Tongue (tissue), 2 donors: ENCODE data around the gene ARRDC2. TPM values are rescaled to one million over a fixed set of nuclear protein-coding genes. Genes with fewer than 3 reads are reported as not detected.
"Not testable (repeated sequence)": the region's sequence is repeated elsewhere in the genome, so short reads cannot be mapped to it uniquely, and the experiment has no call there.

ENCODE experiments used
- DNase-seq: peaks from one replicate; pipeline ENCODE4 v3.0.0-alpha.2; 2015
- total RNA-seq: library from RNA; depleted of rRNA; stranded (reverse); fragments of >200 nt; gene quantifications from one replicate; pipeline ENCODE4 v1.2.3, GENCODE V29; 2014

The ARRDC2 gene
- total RNA-seq, 1 donor from 2014 or later: 30.1 TPM

- no peak for DNase-seq
Measured at GRCh38 chr19:17989425-17990094, 18.4 kb upstream of the ARRDC2 start.

DNA sequence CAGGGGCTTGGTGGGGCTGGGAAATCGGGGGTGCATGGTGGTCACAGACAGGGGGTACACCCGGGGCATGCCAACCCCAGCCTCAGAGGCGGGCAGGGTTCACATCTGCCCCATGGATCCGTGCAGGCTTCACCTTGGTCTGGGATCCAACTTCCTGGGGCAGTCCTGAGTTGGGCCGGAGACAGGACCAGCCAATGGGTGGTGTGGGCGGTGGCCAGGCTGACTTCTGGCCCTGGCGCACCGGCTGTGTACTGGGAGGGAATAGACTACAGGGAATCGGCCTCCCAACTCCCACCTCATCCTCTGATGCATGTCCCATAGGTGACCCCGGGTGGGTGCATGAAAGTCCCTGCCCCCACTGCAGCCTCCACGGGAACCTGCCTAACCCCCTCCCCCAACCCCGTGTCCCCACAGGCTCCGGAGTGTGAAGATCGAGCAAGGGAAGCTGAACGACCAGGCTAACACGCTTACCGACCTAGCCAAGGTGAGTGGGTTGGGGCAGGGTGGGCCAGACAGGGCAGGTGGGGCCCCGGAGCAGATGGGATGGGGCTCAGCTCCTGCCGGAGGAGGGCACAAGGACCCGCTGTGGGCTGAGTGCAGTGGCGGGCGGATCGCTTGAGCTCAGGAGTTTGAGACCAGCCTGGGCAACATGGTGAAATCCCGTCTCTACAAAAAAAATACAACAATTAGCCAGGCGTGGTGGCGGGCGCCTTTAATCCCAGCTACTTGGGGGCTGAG, 14.7 kb upstream of the ARRDC2 start:
- no peak for DNase-seq

DNA sequence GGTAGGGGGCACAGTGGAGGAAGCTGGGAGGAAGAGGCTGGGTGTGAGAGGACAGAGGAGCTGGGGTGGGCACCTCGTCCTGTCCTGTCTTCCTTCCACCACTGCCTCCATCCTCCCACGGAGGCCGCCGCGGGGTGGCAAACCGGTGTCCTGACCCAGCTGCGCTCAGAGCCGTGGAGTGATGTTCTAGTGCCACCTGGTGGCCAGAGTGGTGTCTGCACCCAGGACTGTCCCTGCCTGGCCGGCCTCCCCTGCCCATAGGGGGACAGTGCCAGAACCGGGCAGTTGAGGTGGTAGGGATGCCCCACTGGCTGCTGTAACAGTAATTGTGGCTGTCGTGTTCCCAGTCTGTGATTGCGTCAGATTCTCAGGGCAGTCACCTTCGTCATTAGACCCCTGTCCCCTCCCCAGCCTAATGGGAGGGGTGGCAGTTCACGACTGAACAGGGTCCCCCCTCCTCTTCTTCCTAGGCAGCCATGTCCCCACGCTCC, 11.1 kb upstream of the ARRDC2 start:
- DNase-seq: peak; percentile 91

GRCh38 chr19:17997969-17998826, 9.8 kb upstream of the ARRDC2 start:
- DNase-seq: no peak

- no peak for DNase-seq
Measured at GRCh38 chr19:17998827-17999150, 9.2 kb upstream of the ARRDC2 start.

DNA sequence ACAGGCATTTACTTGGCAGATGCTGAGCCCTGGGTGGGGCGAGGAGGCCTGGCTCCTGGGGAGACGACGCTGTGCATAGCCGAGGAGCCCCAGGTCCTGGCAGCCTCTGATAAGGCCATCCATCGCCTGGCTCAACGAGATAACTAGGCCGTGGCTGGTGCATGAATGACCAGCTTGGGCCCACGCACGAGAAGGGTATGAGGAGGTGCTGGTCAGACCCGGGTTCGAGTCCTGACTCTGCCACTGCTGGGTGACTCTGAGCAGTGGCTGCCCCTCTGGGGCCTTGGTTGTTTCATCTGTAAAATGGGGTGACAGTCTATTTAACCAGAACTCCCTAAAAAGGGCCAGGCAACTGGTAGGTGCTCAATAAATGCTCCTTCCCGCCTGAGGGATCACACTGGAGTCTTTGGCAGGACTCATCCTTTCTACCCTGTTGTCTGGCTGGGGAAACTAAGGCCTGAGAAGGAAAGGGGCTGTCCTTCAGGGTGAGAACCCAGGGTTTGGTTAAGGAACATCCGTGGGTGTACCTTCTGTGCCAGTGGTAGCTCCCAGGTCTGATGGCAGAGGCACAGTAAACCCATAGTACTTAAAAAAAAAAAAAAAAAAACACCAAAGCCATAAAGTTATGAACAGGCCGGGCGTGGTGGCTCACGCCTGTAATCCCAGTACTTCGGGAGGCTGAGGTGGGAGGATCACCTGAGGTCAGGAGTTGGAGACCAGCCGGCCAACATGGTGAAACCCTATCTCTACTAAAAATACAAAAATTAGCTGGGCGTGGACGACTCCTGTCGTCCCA, 8.1 kb upstream of the ARRDC2 start:
- DNase-seq: no peak

GRCh38 chr19:18000480-18000914, 7.5 kb upstream of the ARRDC2 start:
- peak; percentile 19 for DNase-seq

DNA sequence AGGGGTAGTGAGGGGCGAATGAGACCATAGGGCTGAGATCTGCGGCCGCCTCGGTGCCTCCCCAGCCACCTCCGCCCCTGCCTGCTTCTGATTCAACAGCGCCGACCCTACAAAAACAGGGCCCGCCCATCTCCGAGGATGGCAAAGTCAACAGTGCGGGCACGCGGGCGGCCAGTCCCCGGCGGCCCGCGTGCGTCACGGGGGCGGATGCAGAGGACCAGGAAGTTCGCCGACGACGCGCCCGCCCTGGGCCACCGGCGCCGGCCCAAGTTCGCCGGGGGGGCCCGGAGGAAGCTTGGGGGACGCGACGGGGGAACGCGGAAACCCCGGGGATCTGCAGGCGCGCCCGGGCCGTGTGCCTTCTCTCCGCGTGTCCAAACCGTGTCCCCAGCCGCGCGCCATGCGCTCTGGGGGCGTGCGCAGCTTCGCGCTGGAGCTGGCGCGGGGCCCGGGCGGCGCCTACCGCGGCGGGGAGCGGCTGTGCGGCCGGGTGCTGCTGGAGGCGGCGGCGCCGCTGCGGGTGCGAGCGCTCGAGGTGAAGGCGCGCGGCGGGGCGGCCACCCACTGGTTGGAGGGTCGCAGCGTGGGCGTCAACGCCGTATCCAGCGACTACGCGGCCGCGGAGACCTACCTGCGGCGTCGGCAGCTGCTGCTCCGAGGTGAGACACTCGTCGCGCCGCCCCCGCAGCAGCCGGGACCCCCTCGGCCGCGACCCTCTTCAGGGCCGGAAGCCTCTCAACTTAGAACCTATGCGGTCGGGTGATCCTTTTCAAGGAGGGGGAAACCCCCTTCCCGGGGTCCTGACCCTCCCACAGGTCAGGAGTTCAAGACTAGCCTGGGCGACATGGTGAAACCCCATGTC, 6.8 kb upstream of the ARRDC2 start:
- DNase-seq: peak; percentile 74

DNA sequence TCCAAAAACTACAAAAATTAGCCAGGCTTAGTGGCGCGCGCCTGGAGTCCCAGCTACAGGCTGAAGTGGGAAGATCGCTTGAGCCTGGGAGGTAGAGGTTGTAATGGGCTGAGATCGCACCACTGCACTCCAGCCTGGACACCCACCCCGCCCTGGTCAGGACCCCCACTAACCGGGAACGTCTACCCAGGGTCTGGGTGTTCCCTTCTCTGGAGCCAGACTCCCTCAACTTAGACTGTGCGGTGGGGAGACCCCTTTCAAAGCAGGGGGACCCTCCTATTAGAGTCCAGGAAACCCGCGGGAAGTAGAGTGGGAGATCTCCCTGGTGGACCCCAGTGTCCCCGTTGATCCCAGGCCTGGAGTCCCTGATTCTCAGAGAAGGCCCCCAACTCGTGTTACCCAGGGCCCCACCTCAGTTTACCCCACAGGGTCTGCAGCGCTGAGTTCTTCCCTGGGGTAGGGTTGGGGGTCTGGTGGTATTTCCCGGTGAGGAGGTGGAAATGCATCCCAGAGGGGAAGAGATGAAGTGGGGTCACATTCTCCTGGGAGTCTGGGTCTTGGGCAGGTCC, 6.1 kb upstream of the ARRDC2 start:
- DNase-seq: no peak

DNA sequence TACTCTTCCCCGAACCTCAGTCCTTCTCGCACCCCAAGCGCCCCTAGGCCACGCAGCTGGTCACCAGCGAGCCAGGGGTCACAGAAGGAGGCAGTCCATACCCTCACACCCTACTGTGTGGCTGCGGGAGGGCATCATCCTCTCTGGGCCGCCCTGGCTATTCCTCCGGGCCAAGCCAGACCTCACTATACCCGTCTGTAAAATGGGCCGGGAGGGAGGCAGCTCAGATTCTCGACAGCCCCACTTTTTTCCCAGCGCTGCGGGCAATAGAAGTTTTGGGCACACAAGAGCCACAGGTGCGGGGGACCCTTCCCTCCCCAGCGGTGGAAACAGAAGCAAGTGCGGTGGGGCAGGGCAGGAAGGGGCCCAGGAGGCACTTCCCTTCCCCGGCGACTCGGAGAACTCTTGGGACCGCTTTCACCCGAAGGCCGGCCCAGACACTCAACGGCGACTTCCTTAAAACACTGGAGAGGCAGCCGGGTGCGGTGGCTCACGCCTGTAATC, 5.6 kb upstream of the ARRDC2 start:
- no peak for DNase-seq

GRCh38 chr19:18005750-18006149, 2.2 kb upstream of the ARRDC2 start:
- not testable (repeated sequence) for DNase-seq

DNA sequence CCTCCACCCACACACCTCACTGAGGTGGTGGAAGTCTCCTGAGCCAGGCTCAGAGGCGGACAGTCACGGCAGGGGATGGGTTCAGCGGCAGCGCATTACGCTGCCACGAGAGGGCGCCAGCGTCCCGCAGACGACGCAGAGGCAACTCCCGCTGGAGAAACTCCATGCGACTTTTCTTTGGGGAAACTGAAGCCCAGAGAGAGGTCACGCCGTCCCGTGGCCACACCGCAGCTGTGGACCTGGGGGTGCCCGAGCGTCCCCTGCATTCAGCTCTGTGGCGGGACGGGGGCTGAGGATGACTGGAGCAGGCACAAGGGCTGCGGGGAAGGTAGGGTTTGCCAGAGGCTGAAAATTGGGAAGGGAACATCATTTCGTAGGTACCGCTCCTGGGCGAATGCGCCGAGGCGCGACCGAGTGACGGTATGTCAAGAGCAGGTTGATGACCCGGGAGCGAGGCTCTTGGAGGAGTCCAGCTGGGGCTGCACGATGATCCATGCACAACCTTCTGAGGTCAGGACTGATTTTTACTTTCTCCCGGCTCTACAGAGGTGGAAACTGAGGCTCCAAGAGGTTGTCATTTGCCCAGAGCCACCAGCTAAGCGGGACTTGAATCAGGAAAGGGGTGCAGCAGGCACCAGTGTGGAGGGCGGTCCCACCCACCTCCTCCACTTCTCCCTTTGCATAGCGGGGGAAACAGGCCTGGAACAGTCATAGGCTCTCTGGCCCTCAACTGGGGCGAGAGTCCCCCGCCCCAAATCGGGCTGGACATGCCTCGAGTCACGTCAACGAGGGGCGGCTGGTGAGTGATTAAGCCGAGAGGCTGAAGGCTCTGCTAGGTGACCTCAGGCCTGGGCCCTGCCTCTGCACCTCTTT, 690 bp upstream of the ARRDC2 start:
- DNase-seq: peak; percentile 91

DNA sequence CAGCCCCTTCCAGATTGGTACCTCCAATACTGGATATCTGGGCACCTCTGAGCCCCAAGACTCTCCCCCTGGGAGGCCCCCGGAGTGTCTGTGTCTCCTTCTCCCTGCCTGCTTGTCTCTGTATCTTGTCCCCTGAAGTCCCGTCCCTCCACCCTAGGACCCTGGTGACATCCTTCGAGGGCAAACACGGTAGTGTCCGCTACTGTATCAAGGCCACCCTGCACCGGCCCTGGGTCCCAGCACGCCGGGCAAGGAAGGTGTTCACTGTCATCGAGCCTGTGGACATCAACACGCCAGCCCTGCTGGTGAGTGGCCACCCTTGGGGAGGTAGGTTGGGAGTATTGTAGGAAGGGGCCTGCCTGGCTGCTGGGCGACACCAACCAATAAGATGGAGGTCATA, 844 bp downstream of the ARRDC2 start:
- DNase-seq: no peak

DNA sequence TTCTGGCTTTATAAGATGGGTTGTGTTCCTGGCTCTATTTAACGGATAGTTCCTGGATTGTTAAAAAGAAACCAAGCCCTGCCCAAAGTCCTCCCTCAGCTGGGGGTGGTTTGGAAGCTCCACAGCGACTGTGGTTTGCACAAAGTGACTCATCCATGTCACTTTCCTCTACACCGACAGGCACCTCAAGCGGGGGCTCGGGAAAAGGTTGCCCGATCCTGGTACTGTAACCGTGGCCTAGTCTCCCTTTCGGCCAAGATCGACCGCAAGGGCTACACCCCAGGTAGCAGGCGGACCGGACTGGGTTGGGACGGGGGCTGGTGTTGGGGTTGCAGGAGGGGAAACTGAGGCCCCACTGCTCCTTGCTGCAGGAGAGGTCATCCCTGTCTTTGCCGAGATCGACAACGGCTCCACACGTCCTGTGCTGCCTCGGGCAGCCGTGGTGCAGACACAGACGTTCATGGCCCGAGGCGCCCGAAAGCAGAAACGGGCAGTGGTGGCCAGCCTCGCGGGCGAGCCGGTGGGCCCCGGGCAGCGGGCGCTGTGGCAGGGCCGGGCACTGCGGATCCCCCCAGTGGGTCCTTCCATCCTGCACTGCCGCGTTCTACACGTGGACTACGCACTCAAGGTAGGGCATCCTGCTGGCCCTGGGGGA, 1.6 kb downstream of the ARRDC2 start:
- no peak for DNase-seq

- DNase-seq: no peak
Measured at GRCh38 chr19:18010149-18010548, 2.2 kb downstream of the ARRDC2 start.

DNA sequence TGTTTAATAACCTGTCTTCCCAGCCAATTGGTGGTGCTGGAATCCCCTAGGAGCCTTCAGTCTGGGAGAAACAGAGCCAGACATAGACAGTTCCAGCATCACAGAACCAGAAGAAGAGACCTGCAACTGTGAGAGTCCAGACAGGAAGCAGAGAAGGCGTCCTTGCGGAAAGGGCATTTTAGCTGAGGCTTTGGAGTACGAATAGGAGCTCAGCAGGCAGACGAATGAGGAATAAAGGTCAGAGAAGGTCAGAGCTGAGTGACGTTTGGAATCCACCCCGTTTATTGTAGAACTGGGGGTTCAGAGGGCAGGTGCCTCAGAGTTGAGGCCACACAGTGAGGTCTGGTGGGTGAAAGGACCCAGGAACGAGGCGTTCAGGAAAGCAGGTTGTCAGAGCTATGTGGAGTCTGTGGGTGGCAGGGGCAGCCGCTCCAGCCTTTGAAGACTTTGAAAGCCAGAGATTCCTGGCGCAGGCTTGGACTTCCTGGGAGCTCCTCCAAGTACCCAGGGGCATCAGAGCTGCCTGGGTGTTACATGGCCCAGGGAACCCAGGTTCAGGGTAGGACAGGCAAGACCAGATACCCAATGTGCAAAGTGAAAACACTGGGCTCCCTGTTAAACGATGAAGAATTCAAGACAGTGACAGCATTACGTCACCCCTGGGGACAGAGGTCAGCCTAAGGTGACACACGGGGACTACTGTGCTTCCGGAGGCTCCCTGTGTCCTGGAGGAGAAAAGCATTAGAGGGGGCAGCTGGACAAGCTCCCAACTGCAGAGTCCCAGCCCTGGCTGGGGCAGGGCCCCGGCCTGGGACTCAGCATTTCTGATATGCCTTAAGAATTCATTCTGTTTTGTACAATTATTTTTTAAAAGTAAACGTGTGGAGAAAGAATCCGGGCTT, 5.5 kb downstream of the ARRDC2 start:
- no peak for DNase-seq

DNA sequence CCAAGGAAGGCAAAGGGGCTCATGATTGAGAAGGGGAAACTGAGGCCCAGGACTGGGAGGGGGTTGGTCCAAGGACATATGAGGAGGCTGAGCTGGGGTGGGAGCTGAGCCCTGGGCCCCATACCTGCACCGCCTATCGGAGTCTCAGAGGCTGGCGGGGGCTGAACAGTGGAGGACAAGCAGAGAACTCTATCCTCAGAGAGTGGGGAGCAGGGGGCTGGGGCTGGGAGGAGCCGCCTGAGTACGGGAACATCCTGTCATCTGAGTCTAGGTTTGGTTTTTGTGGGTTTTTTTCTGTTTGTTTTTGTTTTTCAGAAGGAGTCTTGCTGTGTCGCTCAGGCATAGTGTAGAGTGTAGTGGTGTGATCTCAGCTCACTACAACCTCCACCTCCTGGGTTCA, 6.2 kb downstream of the ARRDC2 start:
- DNase-seq: no peak
